Measurements from ENCODE around the gene MAP3K14.

DNA sequence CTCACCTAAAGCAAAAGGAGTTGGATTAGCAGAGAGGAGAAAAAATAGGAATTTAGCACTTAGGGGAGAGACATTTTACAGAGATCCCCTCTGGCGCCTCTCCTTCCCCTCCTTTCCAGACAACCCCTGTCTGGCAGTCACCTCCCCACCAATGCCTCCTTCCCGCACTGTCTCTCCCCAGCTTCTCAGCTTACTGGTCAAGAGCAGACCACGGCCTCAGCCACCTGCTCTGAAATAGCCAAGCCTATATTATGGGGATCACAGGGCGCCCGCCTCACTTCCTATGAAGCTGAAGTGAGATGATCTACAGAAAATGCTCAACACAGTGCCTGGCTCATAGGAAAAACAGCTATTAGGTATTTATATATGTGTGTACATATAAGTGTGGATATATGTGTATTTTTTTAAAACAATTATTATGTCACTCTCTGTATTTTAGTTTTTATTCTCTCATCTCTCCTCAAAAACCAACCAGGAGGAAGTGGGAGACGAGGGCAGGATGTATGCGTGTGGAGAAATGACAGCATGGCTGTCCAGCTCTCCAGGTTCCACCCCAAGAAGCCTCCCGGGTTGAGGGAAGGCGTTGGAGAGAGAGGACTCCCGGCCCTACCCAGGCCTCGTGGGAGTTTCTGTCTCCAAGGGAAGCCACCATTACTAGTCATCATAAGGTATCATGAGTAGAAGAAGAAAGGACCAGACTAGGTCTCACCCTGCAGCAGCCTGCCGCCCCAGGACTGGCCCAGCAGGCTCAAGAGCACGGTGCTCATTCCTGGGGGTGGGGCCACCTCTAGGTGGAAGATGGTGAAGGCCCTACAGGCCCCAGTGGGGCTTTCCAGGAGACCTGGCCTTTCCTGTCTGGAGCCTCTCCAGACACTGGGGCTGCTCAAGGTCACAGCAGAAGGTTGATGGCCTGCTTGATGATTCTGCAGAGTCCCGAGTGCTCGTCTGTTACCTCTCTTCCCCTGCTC lies 27.2 kb downstream of the MAP3K14 start:
- TF ChIP-seq, protein P1, sequence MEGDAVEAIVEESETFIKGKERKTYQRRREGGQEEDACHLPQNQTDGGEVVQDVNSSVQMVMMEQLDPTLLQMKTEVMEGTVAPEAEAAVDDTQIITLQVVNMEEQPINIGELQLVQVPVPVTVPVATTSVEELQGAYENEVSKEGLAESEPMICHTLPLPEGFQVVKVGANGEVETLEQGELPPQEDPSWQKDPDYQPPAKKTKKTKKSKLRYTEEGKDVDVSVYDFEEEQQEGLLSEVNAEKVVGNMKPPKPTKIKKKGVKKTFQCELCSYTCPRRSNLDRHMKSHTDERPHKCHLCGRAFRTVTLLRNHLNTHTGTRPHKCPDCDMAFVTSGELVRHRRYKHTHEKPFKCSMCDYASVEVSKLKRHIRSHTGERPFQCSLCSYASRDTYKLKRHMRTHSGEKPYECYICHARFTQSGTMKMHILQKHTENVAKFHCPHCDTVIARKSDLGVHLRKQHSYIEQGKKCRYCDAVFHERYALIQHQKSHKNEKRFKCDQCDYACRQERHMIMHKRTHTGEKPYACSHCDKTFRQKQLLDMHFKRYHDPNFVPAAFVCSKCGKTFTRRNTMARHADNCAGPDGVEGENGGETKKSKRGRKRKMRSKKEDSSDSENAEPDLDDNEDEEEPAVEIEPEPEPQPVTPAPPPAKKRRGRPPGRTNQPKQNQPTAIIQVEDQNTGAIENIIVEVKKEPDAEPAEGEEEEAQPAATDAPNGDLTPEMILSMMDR (IDR thresholded peaks at IDR 0.05; ENCODE audit: low read depth, low read length), result no peak
- no peak for TF ChIP-seq EZH2phosphoT487 (IDR thresholded peaks at IDR 0.05; ENCODE audit: low read depth)
